Umbilical cord (tissue), 2 donors: ENCODE results near the gene CNTNAP2. TPM values are rescaled to one million over a fixed set of nuclear protein-coding genes. Genes with fewer than 3 reads are reported as not detected.
"Not testable (repeated sequence)": the region's sequence is repeated elsewhere in the genome, so short reads cannot be mapped to it uniquely, and the experiment has no call there.

Source experiments
- DNase-seq: peaks from one replicate; pipeline ENCODE4 v3.0.0-alpha.2; 2015; ENCODE audit warnings: low spot score
- total RNA-seq: library from RNA; depleted of rRNA; stranded (reverse); fragments of >200 nt; gene quantifications from one replicate; pipeline ENCODE4 v1.2.3, GENCODE V29; 2014; ENCODE audit warnings: low replicate concordance; ENCODE audit not compliant: insufficient read depth

The CNTNAP2 gene
- total RNA-seq, 1 donor from 2014 or later, result 81.1 TPM

DNA sequence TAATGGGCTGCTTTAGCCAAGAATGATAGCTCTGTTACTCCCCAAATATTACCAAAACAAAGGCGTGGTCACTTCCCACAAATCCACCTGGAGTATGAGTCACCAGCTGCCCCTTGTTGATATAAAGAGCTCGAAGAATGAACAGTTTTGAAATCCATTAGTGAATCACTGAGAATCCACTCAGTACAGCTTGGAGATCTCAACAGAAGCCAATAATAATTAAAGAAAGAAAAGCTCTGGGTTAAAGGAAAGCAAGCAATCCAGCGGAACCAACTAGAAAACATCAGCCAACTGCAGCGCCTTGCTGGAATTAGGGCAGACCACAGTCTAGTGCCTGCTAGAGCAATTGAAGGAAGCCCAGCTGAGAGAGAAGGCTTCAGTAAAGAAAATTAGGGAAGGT, 1897.9 kb downstream of the CNTNAP2 start:
- DNase-seq, result no peak

DNA sequence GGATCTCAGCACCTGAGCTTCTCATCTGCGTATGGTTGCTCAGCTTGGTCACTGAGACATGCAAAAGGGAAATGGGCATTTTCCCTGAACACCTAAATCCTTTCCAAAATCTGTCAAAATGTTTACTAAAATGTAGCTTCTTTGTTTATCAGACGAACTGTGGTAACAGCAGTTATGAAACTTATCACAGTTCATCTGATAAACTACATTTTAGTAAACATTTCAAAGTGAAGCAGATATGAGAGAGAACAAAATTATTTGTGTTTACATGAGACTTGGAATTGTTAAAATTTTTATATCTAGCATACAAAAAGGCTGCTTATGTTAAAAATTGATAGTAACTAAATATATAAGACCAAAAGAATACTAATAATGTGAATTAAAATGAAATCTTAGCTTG, 1900.5 kb downstream of the CNTNAP2 start:
- DNase-seq, result no peak

DNA sequence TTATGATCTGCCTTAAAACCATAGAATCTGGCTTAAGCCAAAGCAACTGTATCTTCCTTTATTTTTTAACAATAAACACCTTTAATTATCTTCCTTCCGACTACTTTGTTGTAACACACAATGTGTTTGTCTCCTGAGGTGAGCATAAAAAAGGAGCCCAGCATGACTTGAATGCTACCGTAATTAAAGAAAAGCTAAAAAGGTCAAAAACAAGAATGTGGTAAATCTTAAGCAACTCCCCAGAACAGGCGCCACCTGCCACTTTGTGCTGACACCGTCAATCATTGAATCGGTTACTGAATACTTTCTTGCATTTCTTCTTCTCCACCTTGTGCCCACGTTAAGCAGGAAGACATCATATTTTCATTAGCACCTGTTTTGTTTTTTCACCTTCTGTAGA, 1904.1 kb downstream of the CNTNAP2 start:
- no peak for DNase-seq

DNA sequence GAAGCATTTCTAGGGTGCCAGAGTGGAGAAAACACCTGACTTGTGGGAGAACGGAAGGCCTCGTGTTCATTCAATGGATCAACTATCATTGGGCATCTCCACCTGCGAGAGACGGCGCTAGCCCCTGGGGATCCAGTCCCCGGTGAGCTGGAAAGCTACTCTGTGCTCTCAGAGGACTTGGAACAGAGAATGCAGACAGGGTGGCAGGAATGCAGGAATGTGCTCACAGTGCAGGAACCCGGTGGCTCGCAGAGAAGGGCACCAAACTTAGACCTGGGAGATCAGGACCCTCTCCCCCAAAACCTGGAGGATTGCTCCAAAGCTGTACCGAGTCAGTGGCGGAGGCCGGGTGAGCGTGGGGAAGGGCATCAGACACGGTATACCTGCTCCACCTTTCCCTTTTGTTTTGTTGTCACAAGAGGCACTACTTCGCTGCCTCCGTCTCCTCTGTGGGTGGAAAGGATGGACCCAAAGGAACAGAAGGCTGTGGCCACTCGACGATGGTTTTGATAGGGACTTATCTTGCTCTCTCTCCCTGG, 1905.0 kb downstream of the CNTNAP2 start:
- no peak for DNase-seq

DNA sequence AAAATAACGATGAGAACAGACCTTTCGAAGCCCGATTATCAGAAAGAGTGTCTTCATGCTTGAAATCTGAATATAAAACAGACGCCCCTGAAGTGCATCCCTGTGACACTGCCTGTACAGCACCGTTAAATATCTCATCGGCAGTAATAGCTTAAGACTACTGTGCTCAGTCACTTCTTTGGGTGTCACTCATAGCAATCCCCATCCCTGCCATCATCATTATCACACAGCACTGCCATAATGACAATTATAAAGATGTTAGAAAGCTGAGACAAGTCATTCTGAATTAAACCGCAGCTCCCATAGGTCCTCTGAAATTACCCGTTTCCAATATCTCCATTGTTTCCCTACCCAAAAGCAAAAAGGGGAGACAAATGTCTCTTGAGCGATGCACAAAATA, 1906.2 kb downstream of the CNTNAP2 start:
- DNase-seq, result no peak

DNA sequence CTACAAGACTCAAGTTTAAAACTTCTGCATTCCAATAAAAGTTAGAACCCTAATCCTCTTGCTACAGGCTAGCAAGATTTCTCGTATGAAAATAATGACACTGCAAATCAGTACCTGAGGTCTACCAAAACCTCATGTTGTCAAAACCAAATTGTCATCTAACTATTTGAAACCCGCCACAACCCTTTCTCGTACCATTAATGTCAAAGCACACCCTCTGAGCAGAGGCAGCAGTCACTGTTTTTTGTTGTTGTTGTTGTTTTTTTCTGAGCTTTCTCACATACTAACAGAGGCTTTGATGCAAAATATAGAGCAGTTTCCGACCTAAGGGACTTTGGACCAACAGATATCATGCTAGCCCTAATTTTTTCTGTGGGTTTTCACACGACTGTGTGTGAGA, 1910.1 kb downstream of the CNTNAP2 start:
- DNase-seq, result no peak

DNA sequence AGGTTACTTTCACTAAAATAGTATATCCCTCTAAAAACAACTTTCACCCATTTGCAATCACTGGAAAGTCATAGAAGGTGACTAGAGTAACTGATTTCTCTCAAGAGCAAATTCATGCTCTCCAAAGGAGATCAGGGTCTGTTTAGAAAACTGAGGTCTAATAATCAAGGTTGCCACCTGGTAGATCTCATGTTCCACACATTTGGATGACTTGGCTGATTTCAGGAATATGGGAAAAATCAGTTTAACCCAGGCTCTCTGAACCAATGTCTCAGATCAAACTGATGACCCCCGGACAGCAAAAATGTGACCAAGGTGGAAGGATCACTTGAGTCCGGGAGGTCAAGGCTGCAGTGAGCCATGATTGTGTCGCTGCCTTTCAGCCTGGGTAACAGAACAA, 1911.6 kb downstream of the CNTNAP2 start:
- no peak for DNase-seq

DNA sequence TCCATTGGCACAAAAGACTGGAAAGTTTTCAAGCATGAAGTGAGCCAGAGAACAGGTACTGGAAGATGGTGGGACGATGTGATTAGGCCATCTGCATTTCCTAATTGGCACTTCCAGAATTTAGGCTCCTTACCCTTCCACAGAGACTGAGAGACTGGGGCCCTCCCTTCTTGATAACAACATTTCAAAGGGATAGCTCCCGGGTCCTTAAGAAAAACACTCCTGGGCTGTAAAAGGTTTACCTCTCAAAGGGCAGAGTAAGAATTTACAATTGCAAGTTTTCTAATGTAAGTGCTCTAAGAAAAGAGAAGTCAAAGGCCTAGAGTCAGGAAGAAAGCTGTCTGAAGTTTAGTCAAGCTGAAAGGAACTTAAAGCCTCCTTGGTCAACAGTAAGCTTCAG, 1914.4 kb downstream of the CNTNAP2 start:
- no peak for DNase-seq

DNA sequence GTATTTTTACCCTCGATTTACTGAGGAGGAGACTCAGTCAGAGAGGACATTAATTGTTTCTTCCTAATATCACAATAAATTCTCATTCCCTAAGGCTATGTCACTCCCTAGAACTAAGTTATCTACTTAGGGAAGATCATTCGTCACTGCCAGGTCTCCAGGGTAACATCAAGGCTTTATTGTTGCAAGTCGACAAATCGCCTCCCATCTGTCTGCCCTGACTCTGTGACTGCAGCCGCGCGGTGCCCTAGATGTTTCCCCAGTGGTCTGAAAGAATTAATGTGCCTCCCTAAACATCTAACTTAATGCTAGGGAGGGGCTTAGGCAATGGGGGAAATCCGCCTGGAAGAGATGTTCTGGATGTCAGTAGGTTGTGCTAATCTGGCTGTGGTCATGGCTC, 1915.2 kb downstream of the CNTNAP2 start:
- DNase-seq, result no peak

DNA sequence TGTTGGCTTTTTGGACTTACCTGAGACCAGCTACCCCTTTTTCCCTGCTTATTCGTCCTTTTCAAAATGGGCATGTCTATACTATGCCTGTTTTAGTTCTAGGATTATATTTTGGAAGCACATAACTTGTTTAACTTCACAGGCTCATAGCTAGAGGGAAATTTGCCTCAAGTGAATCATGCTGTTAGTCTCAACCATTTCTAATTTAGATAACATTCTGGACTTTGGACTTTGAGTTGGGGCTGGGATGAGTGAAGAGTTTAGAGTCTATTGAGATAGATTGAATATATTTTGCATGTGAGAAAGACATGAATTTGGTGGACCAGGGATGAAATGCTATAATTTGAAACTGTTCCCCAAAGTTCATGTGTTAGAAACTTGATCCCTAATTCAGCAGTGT, 1919.3 kb downstream of the CNTNAP2 start:
- no peak for DNase-seq

DNA sequence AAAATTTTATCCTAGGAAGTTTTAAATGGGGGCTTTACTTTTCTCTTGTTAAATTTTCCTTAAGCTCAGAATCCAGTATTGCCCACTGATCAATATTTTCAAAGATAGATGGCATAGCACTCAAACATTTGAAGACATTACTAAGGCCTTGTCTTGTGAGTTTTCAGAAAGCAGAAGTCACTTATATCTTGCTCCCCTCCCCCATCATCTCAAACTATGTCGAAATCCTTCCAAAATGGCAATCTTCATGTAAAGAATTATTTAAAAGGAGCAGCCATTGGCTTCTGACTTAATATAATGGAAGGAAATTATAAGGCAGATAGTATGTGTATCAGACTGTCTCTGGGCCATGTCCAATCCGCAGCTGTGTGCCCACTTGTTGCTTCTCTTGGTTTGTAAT, 1920.4 kb downstream of the CNTNAP2 start:
- no peak for DNase-seq

DNA sequence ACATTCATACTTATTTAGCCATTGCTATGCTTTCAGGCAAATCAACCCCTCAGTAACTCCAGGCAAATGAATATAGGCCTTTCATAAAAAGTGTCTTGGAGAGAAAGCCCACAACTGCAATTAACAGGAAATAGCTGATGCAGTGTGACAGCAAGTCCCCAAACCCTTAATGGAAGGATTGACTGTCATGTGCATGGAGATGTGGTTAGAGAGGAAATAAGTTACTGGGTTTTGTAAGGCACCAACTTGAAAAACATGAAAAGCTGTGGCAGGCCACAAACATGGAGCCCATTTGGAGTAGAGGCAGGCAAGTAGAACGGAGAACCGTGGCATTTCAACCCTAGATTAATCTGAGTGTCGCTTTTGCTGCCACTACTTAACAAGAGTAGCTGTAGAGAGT, 1924.6 kb downstream of the CNTNAP2 start:
- no peak for DNase-seq

DNA sequence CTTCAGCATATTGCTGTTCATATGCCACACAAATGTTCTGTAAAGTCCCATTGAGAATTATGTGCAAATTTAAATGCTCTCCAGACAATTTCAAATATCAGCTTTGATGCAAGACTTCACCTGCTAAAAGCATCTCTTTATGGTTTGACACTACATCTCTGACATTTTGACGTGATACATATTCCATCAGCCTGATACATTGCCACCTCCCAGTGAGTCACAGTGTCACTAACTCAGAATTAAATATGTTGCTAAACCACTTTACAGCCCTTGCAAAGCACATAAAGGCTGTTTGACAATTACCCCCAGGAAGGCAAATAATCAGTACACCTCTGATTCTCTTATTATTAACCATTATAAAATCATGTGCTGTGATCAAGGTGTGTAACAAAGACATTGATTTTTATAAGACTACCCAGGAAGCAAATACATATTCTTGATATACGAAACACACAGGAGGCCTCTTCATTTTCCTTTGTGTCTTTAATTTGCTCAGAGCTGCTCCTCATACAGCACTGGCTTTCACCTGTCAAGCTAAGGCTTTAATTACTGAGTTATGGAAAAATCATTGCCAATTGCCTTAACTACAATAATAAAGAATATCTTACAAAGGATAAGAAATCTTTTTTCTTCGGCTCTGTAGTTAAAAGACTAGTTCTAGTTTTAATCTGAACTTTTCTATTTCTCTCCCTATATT, 1926.5 kb downstream of the CNTNAP2 start:
- DNase-seq, result no peak

DNA sequence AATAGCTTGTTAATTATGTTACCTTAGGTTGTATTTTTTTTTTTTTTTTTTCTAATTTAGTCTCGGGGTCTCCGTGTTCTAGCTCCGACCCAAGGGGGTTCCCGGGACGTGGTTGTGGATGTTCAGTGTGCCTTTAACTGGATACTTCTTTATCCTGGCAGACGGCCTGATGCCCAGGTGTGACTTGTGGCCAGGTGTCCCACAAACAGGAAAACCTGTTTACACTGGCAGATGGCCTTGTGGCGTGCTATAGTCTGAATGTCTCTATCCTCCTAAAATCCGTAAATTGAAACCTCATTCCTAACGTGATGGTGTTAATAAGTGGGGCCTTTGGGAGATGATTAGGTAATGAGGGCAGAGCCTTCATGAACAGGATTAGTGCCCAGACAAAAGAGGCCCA, 1927.6 kb downstream of the CNTNAP2 start:
- no peak for DNase-seq

DNA sequence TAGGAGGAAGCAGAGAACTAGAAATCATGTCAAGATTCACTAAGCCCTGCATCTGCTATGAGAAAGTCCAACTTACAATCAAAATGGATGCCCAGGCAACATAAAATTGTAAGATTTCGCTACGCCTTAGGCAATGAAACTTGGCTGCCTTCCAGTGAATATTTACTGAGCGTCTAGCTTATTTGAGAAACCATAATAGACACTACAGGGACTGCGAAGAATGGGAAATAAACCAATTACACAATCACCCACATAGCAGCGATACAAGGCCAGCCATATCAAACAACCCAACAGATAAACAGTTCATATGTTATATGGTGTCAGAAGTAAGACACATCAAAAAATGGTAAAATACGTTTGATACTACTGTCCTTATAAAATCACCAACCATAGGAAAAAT, 1928.9 kb downstream of the CNTNAP2 start:
- no peak for DNase-seq

DNA sequence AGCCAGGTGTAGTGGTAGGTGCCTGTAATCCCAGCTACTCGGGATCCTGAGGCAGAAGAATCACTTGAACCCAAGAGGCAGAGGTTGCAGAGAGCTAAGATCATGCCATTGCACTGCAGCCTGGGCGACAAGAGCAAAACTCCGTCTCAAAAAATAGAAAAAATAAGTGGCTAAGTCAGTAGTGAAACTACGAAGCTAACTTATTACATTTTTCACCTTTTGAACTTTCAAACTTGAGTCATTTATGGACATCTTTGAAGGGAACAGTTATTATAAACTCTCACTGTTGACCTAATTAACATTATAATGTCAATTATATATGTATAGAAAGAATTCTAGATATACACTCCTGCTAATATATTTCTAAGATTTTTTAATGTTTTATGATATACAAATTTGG, 1932.5 kb downstream of the CNTNAP2 start:
- no peak for DNase-seq

DNA sequence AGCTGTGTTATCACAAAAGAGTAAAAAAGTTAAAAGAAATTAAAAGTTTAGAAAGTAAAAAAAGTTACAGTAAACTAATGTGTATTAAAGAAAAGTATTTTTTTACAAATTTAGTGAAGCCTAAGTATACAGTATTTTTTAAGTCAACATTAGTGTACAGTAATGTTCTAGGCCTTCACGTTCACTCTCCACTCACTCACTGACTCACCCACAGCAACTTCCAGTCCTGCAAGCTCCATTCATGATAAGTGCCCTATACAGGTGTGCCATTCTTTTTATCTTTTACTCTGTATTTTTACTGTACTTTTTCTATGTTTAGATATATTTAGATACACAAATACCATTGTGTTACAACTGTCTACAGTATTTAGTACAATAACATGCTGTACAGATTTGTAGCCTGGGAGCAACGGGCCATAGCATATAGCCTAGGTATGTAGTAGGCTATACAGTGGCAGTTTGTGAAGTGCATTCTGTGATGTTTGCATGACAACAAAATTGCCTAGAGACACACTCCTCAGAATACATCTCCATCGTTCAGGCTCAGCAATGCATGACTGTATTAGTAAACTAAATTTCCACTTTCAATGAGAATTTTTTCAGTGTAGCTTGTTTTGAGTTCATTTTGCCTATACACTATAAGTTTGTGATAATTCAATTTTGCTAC, 1934.0 kb downstream of the CNTNAP2 start:
- no peak for DNase-seq

DNA sequence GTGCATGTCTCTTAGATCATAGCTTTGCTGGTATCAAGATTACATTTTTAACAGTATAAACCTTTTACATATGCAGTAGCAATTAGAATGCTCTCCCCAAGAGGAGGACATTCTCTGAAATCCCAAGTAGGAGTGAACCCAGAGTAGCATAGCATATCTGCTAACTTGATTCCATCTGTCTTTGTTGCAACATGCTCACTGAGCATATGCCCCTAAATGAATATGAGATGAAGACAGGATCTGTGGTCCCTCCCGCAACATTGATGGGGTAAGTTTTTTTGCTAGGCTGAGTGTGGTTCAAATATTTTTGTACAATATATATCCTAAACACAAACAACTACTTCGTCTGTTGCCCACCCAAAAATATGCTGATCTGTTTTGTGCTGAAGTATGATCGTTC, 1939.8 kb downstream of the CNTNAP2 start:
- DNase-seq, result no peak

DNA sequence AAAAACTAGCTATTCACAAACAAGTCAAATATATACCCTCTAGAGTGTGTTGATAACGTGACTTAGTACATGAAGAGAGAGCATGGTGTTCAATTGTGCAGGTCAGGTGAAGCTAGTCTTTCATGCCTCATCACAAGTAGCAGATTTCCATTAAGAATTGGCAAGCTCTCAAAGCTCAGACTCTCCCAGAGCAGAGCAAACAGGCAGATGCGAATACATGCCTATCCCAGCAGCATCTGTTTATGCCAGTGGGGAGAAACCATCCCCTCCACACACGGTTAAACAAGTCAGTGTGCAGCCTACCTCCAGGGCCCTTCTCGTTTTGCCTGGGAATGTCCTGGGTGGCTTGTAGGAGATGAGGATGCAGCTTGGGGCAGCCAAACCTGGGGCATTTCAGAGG, 1941.5 kb downstream of the CNTNAP2 start:
- DNase-seq, result no peak

DNA sequence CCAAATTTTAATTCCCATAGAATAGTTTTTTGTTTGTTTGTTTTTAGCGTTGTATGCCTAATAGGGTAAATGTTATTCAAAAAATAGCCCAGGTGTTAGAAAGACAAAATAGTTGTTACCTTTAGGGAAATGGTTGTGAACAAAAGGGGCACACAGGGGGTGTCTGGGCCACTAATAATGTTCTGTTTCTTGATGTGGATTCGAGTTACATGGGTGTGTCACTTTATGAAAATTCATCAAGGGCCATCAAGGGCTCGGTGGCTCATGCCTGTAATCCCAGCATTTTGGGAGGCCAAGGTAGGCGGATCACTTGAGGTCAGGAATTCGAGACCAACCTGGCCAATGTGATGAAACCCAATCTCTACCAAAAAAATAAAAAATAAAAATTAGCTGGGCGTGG, 1942.2 kb downstream of the CNTNAP2 start:
- DNase-seq, result no peak

DNA sequence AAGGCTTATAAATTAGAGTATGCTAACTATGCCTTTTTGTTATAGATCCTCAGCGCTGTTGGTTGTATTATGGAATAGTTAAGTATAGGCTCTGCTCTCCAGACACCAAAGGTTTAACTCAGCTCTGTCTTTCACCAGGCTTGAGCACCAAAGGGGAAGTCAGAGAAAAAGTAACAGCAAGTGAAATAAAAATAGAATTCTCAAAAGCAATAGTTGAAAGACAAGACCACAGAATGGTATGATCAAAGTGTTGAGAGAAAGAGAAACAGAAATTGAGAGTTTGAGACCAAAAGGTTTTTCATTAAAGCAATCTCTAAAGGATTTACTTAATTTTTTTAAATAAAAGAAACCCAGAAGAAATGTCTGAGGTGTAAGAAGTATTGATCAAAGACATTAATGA, 1944.1 kb downstream of the CNTNAP2 start:
- no peak for DNase-seq

DNA sequence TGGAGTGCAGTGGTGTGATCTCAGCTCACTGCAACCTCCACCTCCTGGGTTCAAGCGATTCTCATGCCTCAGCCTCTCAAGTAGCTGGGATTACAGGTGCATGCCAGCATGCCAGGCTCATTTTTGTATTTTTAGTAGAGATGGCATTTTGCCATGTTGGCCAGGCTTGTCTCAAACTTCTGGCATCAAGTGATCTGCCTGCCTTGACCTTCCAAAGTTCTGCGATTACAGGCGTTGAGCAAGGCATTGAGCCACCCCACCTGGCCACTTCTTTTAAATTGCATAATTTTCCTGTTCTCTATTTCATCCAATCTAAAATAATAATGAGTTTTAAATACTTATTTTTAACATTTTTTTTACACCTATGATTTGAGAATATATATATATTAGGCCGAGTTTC, 1961.5 kb downstream of the CNTNAP2 start:
- not testable (repeated sequence) for DNase-seq
